MM.1S (cell line): ENCODE results near the gene TMEM163.

Source experiments
- CTCF ChIP-seq: fragments of 300-600 bp; sonication (generic); IDR thresholded peaks from 2 replicates; pipeline ENCODE4 v1.5.1; 2016; ENCODE audit warnings: antibody characterized with exemption, low read length, mixed read lengths
- EZH2phosphoT487 ChIP-seq: fragments of 300-600 bp; sonication (generic); IDR thresholded peaks from 2 replicates; pipeline ENCODE4 v1.6.1; 2018; ENCODE audit warnings: antibody characterized with exemption, low read length

- peak; percentile 41 for TF ChIP-seq CTCF
- TF ChIP-seq EZH2phosphoT487: no peak
Measured at GRCh38 chr2:134460583-134460998, 258.2 kb downstream of the TMEM163 start.
